ENCODE measurements around the gene UGT1A6. TPM values are rescaled to one million over a fixed set of nuclear protein-coding genes. Genes with fewer than 3 reads are reported as not detected.

UGT1A6 gene
- total and polyA plus RNA-seq, 2 of the 13 experiments (the other 11 are each of a cell fraction or from before 2014, with no cell fraction given): 0.25 TPM; not detected in 1

- TF ChIP-seq ZSCAN29 (CRISPR knock-in tag; conservative IDR thresholded peaks at IDR 0.05) (no peak), RFX5 (IDR thresholded peaks at IDR 0.05; ENCODE audit: low read depth, low read length) (no peak)
Observed at GRCh38 chr2:233807966-233808935, 115.6 kb downstream of the UGT1A6 start (continued).

- FAIRE-seq (no peak), DNase-seq (ENCODE audit: low spot score) (no peak), ATAC-seq (no peak)
- ChIA-PET POLR2A (no interaction called here), CTCF (ENCODE audit: low intra/inter-chr PET ratio, low total read pairs) (no interaction called here)
- Histone ChIP-seq H3K36me3 (replicated peaks in 1 of 2; ENCODE audit: control insufficient read depth in 1 of 2, insufficient read depth in 2 of 2, low read length in 2 of 2) (no peaks in the 10 kb centered on the region), H3K4me2 (ENCODE audit: low read depth, low read length) (no peak overlapping the region), H3K4me1 (ENCODE audit: insufficient read depth, low read length) (no peaks in the 10 kb centered on the region), H3K27ac (ENCODE audit: extremely low read length, insufficient read depth, low read length) (no peak overlapping the region), H3K4me3 (replicated peaks in 1 of 3; ENCODE audit: insufficient read depth in 1 of 3, low read depth in 2 of 3, low read length in 3 of 3) (no peak overlapping the region), H3K9ac (ENCODE audit: insufficient read depth, low read depth, low read length) (no peak overlapping the region), H3K9me3 (ENCODE audit: low read length) (no peaks in the 10 kb centered on the region), H4K20me1 (ENCODE audit: insufficient read depth, low read length) (no peaks in the 10 kb centered on the region), H3K27me3 (ENCODE audit: control insufficient read depth in 1 of 2, insufficient read depth in 2 of 2, low read length in 2 of 2) (peaks cover 0 to 38% of the 10 kb centered on the region in 2 experiments; a peak in 3 of 5 replicates), H3K79me2 (ENCODE audit: insufficient read depth, low read length) (no peaks in the 10 kb centered on the region), H2AFZ (ENCODE audit: low read length) (no peak overlapping the region)
- no TSS peak for BruUV-seq (replicated peaks)
- TF ChIP-seq ZNF121 (CRISPR knock-in tag; IDR thresholded peaks at IDR 0.05) (no peak), MNT (IDR thresholded peaks at IDR 0.05) (peak; percentile 85)
- WGBS (ENCODE audit: low lambda C conversion rate): 67% methylated on average over 6 of the region's 6 CpGs
- in situ Hi-C loops (cut with HindIII; ENCODE audit: extremely low pct_ligation_motif_present, low pct_unique_long_range_greater_than_20kb) (no loop called here), intact Hi-C loops (cut with micrococcal nuclease; ENCODE audit: unreplicated experiment) (no loop called here)
Observed at GRCh38 chr2:233810385-233810784, 117.7 kb downstream of the UGT1A6 start.

Data from HepG2 (cell line).